H1 (cell line): Measurements from ENCODE around the gene CHRNA9. TPM values are rescaled to one million over a fixed set of nuclear protein-coding genes. Genes with fewer than 3 reads are reported as not detected.

Source experiments
- CTCF ChIA-PET: fragments of 300-600 bp; sonication (Branson Sonifier 250); formaldehyde crosslinking; loops from one replicate; lab custom pipeline; 2021; ENCODE audit not compliant: partially characterized antibody; lab: Charles Lee
- POLR2A ChIA-PET: fragments of 300-600 bp; sonication (Branson Sonifier 250); formaldehyde crosslinking; loops from one replicate; lab custom pipeline; 2021; ENCODE audit warnings: inconsistent platforms; ENCODE audit not compliant: partially characterized antibody; lab: Charles Lee
- DNase-seq, 2 experiments: peaks; one replicate each; pipeline versions ENCODE4 v3.0.0 to v3.0.0-alpha.2; 2010 to 2022; ENCODE audit warnings: low spot score in 2 of 2, low read depth in 1 of 2, mixed read lengths in 1 of 2
- FAIRE-seq: peaks from 2 replicates; lab custom pipeline; 2011; peaks lifted over from hg19 to GRCh38; lab: Jason Lieb, UNC
- H2AFZ ChIP-seq: 2 replicates; pipeline ENCODE4 v1.8.1; 2012; ENCODE audit warnings: low read length, inconsistent platforms
- H2AK5ac ChIP-seq: 2 replicates; pipeline ENCODE4 v1.6.1; 2013; ENCODE audit warnings: low read depth, low read length
- H2BK120ac ChIP-seq: replicated peaks from 2 replicates; pipeline ENCODE3; 2013; ENCODE audit warnings: low read depth, low read length, inconsistent platforms
- H2BK12ac ChIP-seq: 2 replicates; pipeline ENCODE4 v1.6.1; 2013; ENCODE audit warnings: low read depth, low read length
- H2BK15ac ChIP-seq: 2 replicates; pipeline ENCODE4 v1.6.1; 2013; ENCODE audit warnings: low read length
- H2BK20ac ChIP-seq: 2 replicates; pipeline ENCODE4 v1.6.1; 2013; ENCODE audit warnings: low read length
- H2BK5ac ChIP-seq: 2 replicates; pipeline ENCODE4 v1.6.1; 2013; ENCODE audit warnings: low read depth, low read length
- H3K14ac ChIP-seq: 2 replicates; pipeline ENCODE4 v1.6.1; 2013; ENCODE audit warnings: inconsistent platforms; ENCODE audit not compliant: insufficient read length
- H3K18ac ChIP-seq: 2 replicates; pipeline ENCODE4 v1.6.1; 2013; ENCODE audit warnings: low read length; ENCODE audit errors: extremely low read depth
- H3K23ac ChIP-seq: 2 replicates; pipeline ENCODE4 v1.6.1; 2013; ENCODE audit warnings: inconsistent platforms; ENCODE audit not compliant: insufficient read length
- H3K23me2 ChIP-seq: 2 replicates; pipeline ENCODE4 v1.6.1; 2013; ENCODE audit warnings: low read depth, low read length
- H3K27ac ChIP-seq: 2 replicates; pipeline ENCODE4 v1.6.1; 2011; ENCODE audit warnings: low read depth, low read length, inconsistent platforms
- H3K27me3 ChIP-seq, 4 experiments: replicated peaks in 1 of 4; 1 replicate in 1 of 4; 2 replicates in 3 of 4; pipeline versions ENCODE4 v1.6.1 to v1.8.1; 2011 to 2013; ENCODE audit warnings: low read length in 3 of 4, mild to moderate bottlenecking in 3 of 4, inconsistent platforms in 2 of 4, mixed read lengths in 2 of 4, moderate library complexity in 1 of 4; ENCODE audit not compliant: control insufficient read depth in 3 of 4, insufficient read depth in 3 of 4; ENCODE audit errors: extremely low read depth in 1 of 4
- H3K36me3 ChIP-seq, 4 experiments: 2 replicates each; pipeline versions ENCODE4 v1.6.1 to v1.8.1; 2011 to 2013; ENCODE audit warnings: mild to moderate bottlenecking in 4 of 4, low read length in 3 of 4, moderate library complexity in 2 of 4, control low read depth in 1 of 4, inconsistent platforms in 1 of 4; ENCODE audit not compliant: insufficient read depth in 4 of 4, control insufficient read depth in 2 of 4
- H3K4ac ChIP-seq: replicated peaks from 2 replicates; pipeline ENCODE3; 2013; ENCODE audit warnings: low read length, low read depth, mixed read lengths, inconsistent platforms; ENCODE audit not compliant: insufficient read length
- H3K4me1 ChIP-seq, 4 experiments: replicated peaks in 1 of 4; 1 replicate in 1 of 4; 2 replicates in 3 of 4; pipeline versions ENCODE4 v1.6.1 to v1.8.1; 2011 to 2013; ENCODE audit warnings: low read length in 3 of 4, inconsistent platforms in 2 of 4, mixed read lengths in 1 of 4; ENCODE audit not compliant: insufficient read depth in 4 of 4, control insufficient read depth in 3 of 4
- H3K4me2 ChIP-seq, 2 experiments: 2 replicates each; pipeline versions ENCODE4 v1.6.1 to v1.8.1; 2011 to 2013; ENCODE audit warnings: low read depth in 2 of 2, low read length in 2 of 2, control low read depth in 1 of 2, inconsistent platforms in 1 of 2, mild to moderate bottlenecking in 1 of 2; ENCODE audit not compliant: insufficient read depth in 1 of 2
- H3K4me3 ChIP-seq, 4 experiments: fragments of 200-600, 300-600 bp in 1 of 4; sonication (generic), shearing (Covaris generic), sonication (Bioruptor Twin) in 1 of 4; 2 replicates each; pipeline versions ENCODE4 v1.5.1 to v1.8.1; 2011 to 2016; ENCODE audit warnings: low read length in 4 of 4, low read depth in 3 of 4, control low read depth in 2 of 4, inconsistent platforms in 2 of 4, mild to moderate bottlenecking in 2 of 4, mixed read lengths in 1 of 4, moderate library complexity in 1 of 4; ENCODE audit not compliant: insufficient read depth in 2 of 4; ENCODE audit errors: extremely low read depth in 1 of 4
- H3K56ac ChIP-seq: replicated peaks from 2 replicates; pipeline ENCODE3; 2013; ENCODE audit warnings: low read depth, mild to moderate bottlenecking, mixed read lengths, low read length, inconsistent platforms; ENCODE audit not compliant: insufficient read length
- H3K79me1 ChIP-seq: 2 replicates; pipeline ENCODE4 v1.6.1; 2013; ENCODE audit warnings: low read depth, low read length, control low read depth
- H3K79me2 ChIP-seq, 2 experiments: 2 replicates each; pipeline versions ENCODE4 v1.6.1 to v1.8.1; 2012 to 2013; ENCODE audit warnings: low read length in 2 of 2, mild to moderate bottlenecking in 2 of 2, inconsistent platforms in 1 of 2; ENCODE audit not compliant: insufficient read depth in 2 of 2, control insufficient read depth in 1 of 2
- H3K9ac ChIP-seq, 4 experiments: replicated peaks in 1 of 4; 1 replicate in 1 of 4; 2 replicates in 3 of 4; pipeline versions ENCODE4 v1.6.1 to v1.8.1; 2011 to 2013; ENCODE audit warnings: low read depth in 3 of 4, low read length in 3 of 4, control low read depth in 2 of 4, mild to moderate bottlenecking in 2 of 4, moderate library complexity in 2 of 4, inconsistent platforms in 1 of 4; ENCODE audit errors: extremely low read depth in 1 of 4
- H3K9me3 ChIP-seq, 2 experiments: 2 replicates each; pipeline versions ENCODE4 v1.6.1 to v1.8.1; 2012 to 2013; ENCODE audit warnings: mild to moderate bottlenecking in 2 of 2, moderate library complexity in 2 of 2, control low read depth in 1 of 2, inconsistent platforms in 1 of 2, low read depth in 1 of 2, low read length in 1 of 2, mixed read lengths in 1 of 2; ENCODE audit not compliant: insufficient read depth in 2 of 2
- H4K20me1 ChIP-seq, 2 experiments: replicated peaks in 1 of 2; 2 replicates each; pipeline versions ENCODE3 to v1.8.1; 2011 to 2013; ENCODE audit warnings: inconsistent platforms in 2 of 2, low read length in 2 of 2, mild to moderate bottlenecking in 1 of 2; ENCODE audit not compliant: insufficient read depth in 2 of 2, control insufficient read depth in 1 of 2
- H4K5ac ChIP-seq: 2 replicates; pipeline ENCODE4 v1.6.1; 2013; ENCODE audit warnings: low read length, low read depth, mixed read lengths, inconsistent platforms; ENCODE audit not compliant: insufficient read length
- H4K8ac ChIP-seq: 2 replicates; pipeline ENCODE4 v1.8.0; 2013; ENCODE audit warnings: mild to moderate bottlenecking, moderate library complexity, low read length, inconsistent platforms; ENCODE audit not compliant: insufficient read depth; ENCODE audit errors: extremely low read depth
- H4K91ac ChIP-seq: replicated peaks from 2 replicates; pipeline ENCODE3; 2013; ENCODE audit warnings: low read length, mixed read lengths, inconsistent platforms; ENCODE audit not compliant: insufficient read length
- CHD2 ChIP-seq: IDR thresholded peaks from 2 replicates; pipeline ENCODE4 v1.6.1; 2012; ENCODE audit warnings: low read length, improper control_type of control experiment
- EP300 ChIP-seq, 2 experiments: IDR thresholded peaks; 1 replicate in 1 of 2; 2 replicates in 1 of 2; pipeline ENCODE4 v1.6.1; 2011 to 2012; ENCODE audit warnings: low read depth in 2 of 2, low read length in 2 of 2, mild to moderate bottlenecking in 2 of 2, borderline replicate concordance in 1 of 2, inconsistent platforms in 1 of 2, moderate library complexity in 1 of 2
- EZH2 ChIP-seq: fragments of 200-600 bp; sonication (generic); IDR thresholded peaks from 2 replicates; pipeline ENCODE4 v1.7.1; 2012; ENCODE audit warnings: low read depth, mild to moderate bottlenecking, moderate library complexity, low read length, inconsistent platforms; ENCODE audit not compliant: severe bottlenecking
- POLR2AphosphoS5 ChIP-seq: IDR thresholded peaks from 2 replicates; pipeline ENCODE4 v1.6.1; 2011; ENCODE audit warnings: low read depth, low read length
- POU5F1 ChIP-seq: IDR thresholded peaks from 2 replicates; pipeline ENCODE4 v1.6.1; 2011; ENCODE audit warnings: low read depth, mild to moderate bottlenecking, low read length, moderate library complexity
- SIX5 ChIP-seq: IDR thresholded peaks from 2 replicates; pipeline ENCODE4 v1.6.1; 2011; ENCODE audit warnings: mild to moderate bottlenecking, low read depth, low read length
- SP2 ChIP-seq: IDR thresholded peaks from 2 replicates; pipeline ENCODE4 v1.6.1; 2012; ENCODE audit warnings: mild to moderate bottlenecking, low read length, inconsistent platforms
- TBP ChIP-seq: IDR thresholded peaks from 2 replicates; pipeline ENCODE4 v1.6.1; 2011; ENCODE audit warnings: low read depth, low read length, improper control_type of control experiment
- WGBS, 2 experiments: shearing (Covaris generic) in 1 of 2; methylation state at CpG; one replicate each; pipeline versions ENCODE4 v1.1.6 to v1.1.7; 2013 to 2015; ENCODE audit warnings: low lambda C conversion rate in 2 of 2, mixed read lengths in 2 of 2, inconsistent platforms in 1 of 2, low coverage in 1 of 2, missing lambda C conversion rate in 1 of 2; ENCODE audit not compliant: insufficient replicate concordance in 2 of 2, insufficient coverage in 1 of 2, insufficient read length in 1 of 2; ENCODE audit errors: extremely low coverage in 1 of 2, missing lambda C conversion rate in 1 of 2; 5-methylcytosine and 5-hydroxymethylcytosine counted together
- polyA plus RNA-seq, 7 experiments: library from polyadenylated mRNA; depleted of rRNA in 3 of 7; stranded (reverse) in 5 of 7; unstranded in 2 of 7; fragments of >200 nt in 5 of 7; fragments of 200-250 nt in 2 of 7; gene quantifications; 1 replicate in 5 of 7; 2 replicates in 1 of 7; 4 replicates in 1 of 7; pipeline versions ENCODE4 v1.2.1 to v1.2.3, GENCODE V29; 2011 to 2013; ENCODE audit warnings: missing spikeins in 2 of 7, mixed read lengths in 2 of 7
- total RNA-seq: library from RNA; stranded (reverse); fragmentation: NEBNext Ultra II Directional; extraction: Animal tissue kit (Norgen Biotek cat#: 25700); gene quantifications from 2 replicates; pipeline ENCODE4 v1.2.1, GENCODE V29; 2021
- TF ChIP-seq, protein P1 (sequence below), 3 experiments: IDR thresholded peaks; 1 replicate in 2 of 3; 2 replicates in 1 of 3; pipeline versions ENCODE4 v1.5.1 to v1.6.1; 2011; ENCODE audit warnings: low read length in 3 of 3, mild to moderate bottlenecking in 3 of 3, inconsistent platforms in 2 of 3, low read depth in 1 of 3, moderate library complexity in 1 of 3; ENCODE audit not compliant: insufficient read depth in 1 of 3; ENCODE audit errors: control extremely low read depth in 1 of 3
- TF ChIP-seq, protein P2 (sequence below): IDR thresholded peaks from 2 replicates; pipeline ENCODE4 v1.6.1; 2011; ENCODE audit warnings: low read length, improper control_type of control experiment

Gene CHRNA9
- total and polyA plus RNA-seq, 2 of the 8 experiments (the other 6 are each of a cell fraction or from before 2014, with no cell fraction given) = 1.4 to 3.3 TPM

DNA sequence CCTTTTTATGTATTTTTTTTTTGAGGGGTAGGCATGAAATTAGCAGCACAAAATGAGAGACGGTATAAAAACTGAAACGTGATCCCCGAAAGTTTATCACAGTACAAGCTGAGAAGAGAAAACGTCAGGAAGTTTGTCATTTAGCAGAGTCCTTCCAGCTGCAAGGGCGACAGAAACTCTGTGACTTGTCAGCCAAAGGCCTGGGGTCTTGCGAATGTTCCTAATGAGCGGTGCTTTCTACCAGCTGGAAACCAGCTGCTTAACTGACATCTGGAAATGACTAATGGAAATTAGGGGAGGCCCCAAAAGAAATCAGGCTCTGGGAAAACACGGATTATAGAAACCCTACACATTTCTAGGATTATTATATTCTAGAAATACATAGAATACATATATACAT is 66.5 kb downstream of the CHRNA9 start:
- no peaks in the 10 kb centered on the region for H3K79me2 ChIP-seq
- WGBS, 2 experiments = 88% methylated on average over 8 of the region's 8 CpGs; no CpG with 5 or more reads in 1 of the 2 experiments
- TF ChIP-seq EP300 (IDR thresholded peaks at IDR 0.05; ENCODE audit: borderline replicate concordance in 1 of 2, low read depth in 2 of 2, low read length in 2 of 2) (no peak), POU5F1 (no peak), EZH2 (no peak), SIX5 (no peak), CHD2 (no peak), POLR2AphosphoS5 (no peak), SP2 (no peak), TBP (no peak)
- TF ChIP-seq, protein P1, sequence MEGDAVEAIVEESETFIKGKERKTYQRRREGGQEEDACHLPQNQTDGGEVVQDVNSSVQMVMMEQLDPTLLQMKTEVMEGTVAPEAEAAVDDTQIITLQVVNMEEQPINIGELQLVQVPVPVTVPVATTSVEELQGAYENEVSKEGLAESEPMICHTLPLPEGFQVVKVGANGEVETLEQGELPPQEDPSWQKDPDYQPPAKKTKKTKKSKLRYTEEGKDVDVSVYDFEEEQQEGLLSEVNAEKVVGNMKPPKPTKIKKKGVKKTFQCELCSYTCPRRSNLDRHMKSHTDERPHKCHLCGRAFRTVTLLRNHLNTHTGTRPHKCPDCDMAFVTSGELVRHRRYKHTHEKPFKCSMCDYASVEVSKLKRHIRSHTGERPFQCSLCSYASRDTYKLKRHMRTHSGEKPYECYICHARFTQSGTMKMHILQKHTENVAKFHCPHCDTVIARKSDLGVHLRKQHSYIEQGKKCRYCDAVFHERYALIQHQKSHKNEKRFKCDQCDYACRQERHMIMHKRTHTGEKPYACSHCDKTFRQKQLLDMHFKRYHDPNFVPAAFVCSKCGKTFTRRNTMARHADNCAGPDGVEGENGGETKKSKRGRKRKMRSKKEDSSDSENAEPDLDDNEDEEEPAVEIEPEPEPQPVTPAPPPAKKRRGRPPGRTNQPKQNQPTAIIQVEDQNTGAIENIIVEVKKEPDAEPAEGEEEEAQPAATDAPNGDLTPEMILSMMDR (IDR thresholded peaks at IDR 0.05; ENCODE audit: control extremely low read depth in 1 of 3, insufficient read depth in 1 of 3, low read depth in 1 of 3, low read length in 3 of 3) = no peak
- TF ChIP-seq, protein P2, sequence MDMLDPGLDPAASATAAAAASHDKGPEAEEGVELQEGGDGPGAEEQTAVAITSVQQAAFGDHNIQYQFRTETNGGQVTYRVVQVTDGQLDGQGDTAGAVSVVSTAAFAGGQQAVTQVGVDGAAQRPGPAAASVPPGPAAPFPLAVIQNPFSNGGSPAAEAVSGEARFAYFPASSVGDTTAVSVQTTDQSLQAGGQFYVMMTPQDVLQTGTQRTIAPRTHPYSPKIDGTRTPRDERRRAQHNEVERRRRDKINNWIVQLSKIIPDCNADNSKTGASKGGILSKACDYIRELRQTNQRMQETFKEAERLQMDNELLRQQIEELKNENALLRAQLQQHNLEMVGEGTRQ = no peak

More for the DNA sequence above, 66.5 kb downstream of the CHRNA9 start:
- Histone ChIP-seq H2BK5ac (no peak overlapping the region), H2AFZ (no peak overlapping the region), H3K9ac (no peak overlapping the region), H4K8ac (no peak overlapping the region), H4K91ac (no peak overlapping the region), H3K36me3 (no peaks in the 10 kb centered on the region), H2BK120ac (no peak overlapping the region), H3K23me2 (no peaks in the 10 kb centered on the region), H3K4me1 (peaks cover 0 to 3% (median 1%) of the 10 kb centered on the region in 4 experiments; a peak in 3 of 7 replicates), H3K18ac (no peak overlapping the region), H3K4ac (no peak overlapping the region), H3K27ac (no peak overlapping the region), H2BK15ac (no peak overlapping the region), H4K5ac (no peak overlapping the region), H3K4me2 (no peak overlapping the region), H3K14ac (no peak overlapping the region), H4K20me1 (no peaks in the 10 kb centered on the region), H2AK5ac (no peak overlapping the region), H3K23ac (no peak overlapping the region), H2BK12ac (no peak overlapping the region), H3K4me3 (no peak overlapping the region), H3K27me3 (no peaks in the 10 kb centered on the region), H2BK20ac (no peak overlapping the region), H3K56ac (no peak overlapping the region), H3K79me1 (no peaks in the 10 kb centered on the region), H3K9me3 (peaks cover 3 to 5% of the 10 kb centered on the region in 2 experiments; a peak in 3 of 4 replicates)
- ChIA-PET CTCF (interaction anchor here (0.8 to 1.4 kb wide), 3 partner anchors 9 to 14 kb away, joined by 3 to 6 read pairs (median 4); no protein-coding TSS in a partner anchor), POLR2A (no interaction called here)
- no peak for DNase-seq
- FAIRE-seq = no peak
